ENCODE results near the gene HLA-DMB.

HLA-DMB gene
- long read RNA-seq, partial matches to known transcripts = 0 of 1 reads
- long read RNA-seq, other reads (novel, unspliced or antisense) = 1 of 1 reads

- H3K27me3 ChIP-seq (ENCODE audit: insufficient read depth, poor library complexity, severe bottlenecking) = no peaks in the 10 kb centered on the region
- DNase-seq (ENCODE audit: low read depth in 1 of 2, low spot score in 1 of 2) = peak in 1 of 2 experiments; percentile 53
- no peak within 1 kb of the TSS for H3K27ac ChIP-seq (replicated peaks)
- TF ChIP-seq POLR2AphosphoS5 (IDR thresholded peaks at IDR 0.05; ENCODE audit: low read depth) (no peak), GABPA (IDR thresholded peaks at IDR 0.05; ENCODE audit: low read depth) (no peak), CTCF (IDR thresholded peaks at IDR 0.05; ENCODE audit: insufficient read depth, low read length) (no peak)
- H3K4me3 ChIP-seq (replicated peaks; ENCODE audit: insufficient read depth, low read length) = no peak within 1 kb of the TSS
Observed at GRCh38 chr6:32940656-32941213, at the start of gene HLA-DMB. Gene HLA-DMB, minus strand, starts transcription at chr6:32941028. Its CDS starts 221 bp downstream, at chr6:32940807.

- Histone ChIP-seq H3K4me3 (replicated peaks; ENCODE audit: insufficient read depth, low read length) (no peak overlapping the region), H3K27me3 (ENCODE audit: insufficient read depth, poor library complexity, severe bottlenecking) (no peaks in the 10 kb centered on the region), H3K27ac (replicated peaks) (no peak overlapping the region)
- TF ChIP-seq, protein P1, sequence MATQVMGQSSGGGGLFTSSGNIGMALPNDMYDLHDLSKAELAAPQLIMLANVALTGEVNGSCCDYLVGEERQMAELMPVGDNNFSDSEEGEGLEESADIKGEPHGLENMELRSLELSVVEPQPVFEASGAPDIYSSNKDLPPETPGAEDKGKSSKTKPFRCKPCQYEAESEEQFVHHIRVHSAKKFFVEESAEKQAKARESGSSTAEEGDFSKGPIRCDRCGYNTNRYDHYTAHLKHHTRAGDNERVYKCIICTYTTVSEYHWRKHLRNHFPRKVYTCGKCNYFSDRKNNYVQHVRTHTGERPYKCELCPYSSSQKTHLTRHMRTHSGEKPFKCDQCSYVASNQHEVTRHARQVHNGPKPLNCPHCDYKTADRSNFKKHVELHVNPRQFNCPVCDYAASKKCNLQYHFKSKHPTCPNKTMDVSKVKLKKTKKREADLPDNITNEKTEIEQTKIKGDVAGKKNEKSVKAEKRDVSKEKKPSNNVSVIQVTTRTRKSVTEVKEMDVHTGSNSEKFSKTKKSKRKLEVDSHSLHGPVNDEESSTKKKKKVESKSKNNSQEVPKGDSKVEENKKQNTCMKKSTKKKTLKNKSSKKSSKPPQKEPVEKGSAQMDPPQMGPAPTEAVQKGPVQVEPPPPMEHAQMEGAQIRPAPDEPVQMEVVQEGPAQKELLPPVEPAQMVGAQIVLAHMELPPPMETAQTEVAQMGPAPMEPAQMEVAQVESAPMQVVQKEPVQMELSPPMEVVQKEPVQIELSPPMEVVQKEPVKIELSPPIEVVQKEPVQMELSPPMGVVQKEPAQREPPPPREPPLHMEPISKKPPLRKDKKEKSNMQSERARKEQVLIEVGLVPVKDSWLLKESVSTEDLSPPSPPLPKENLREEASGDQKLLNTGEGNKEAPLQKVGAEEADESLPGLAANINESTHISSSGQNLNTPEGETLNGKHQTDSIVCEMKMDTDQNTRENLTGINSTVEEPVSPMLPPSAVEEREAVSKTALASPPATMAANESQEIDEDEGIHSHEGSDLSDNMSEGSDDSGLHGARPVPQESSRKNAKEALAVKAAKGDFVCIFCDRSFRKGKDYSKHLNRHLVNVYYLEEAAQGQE (IDR thresholded peaks at IDR 0.05; ENCODE audit: insufficient replicate concordance, low read depth) = no peak
- TF ChIP-seq CTCF (IDR thresholded peaks at IDR 0.05; ENCODE audit: insufficient read depth, low read length) (no peak), POLR2AphosphoS5 (IDR thresholded peaks at IDR 0.05; ENCODE audit: low read depth) (no peak), GABPA (IDR thresholded peaks at IDR 0.05; ENCODE audit: low read depth) (no peak), SPI1 (IDR thresholded peaks at IDR 0.05; ENCODE audit: borderline replicate concordance, low read depth) (no peak)
- no peak for DNase-seq (ENCODE audit: low read depth in 1 of 2, low spot score in 1 of 2)
Observed at GRCh38 chr6:32989368-32989767, 48.5 kb upstream of the HLA-DMB start.

GRCh38 chr6:32984622-32985389 is 44.0 kb upstream of the HLA-DMB start:
- Histone ChIP-seq H3K4me3 (replicated peaks; ENCODE audit: insufficient read depth, low read length) (no peak overlapping the region), H3K27me3 (ENCODE audit: insufficient read depth, poor library complexity, severe bottlenecking) (no peaks in the 10 kb centered on the region), H3K27ac (replicated peaks) (no peak overlapping the region)
- DNase-seq (ENCODE audit: low read depth in 1 of 2, low spot score in 1 of 2) = peak; percentile 52 to 87
- TF ChIP-seq POLR2AphosphoS5 (IDR thresholded peaks at IDR 0.05; ENCODE audit: low read depth) (no peak), CTCF (IDR thresholded peaks at IDR 0.05; ENCODE audit: insufficient read depth, low read length) (peak; percentile 66)

GRCh38 chr6:32983964-32984621 is 43.3 kb upstream of the HLA-DMB start:
- H3K27me3 ChIP-seq (ENCODE audit: insufficient read depth, poor library complexity, severe bottlenecking) = no peaks in the 10 kb centered on the region
- DNase-seq (ENCODE audit: low read depth in 1 of 2, low spot score in 1 of 2) = no peak

More at GRCh38 chr6:32983964-32984621, 43.3 kb upstream of the HLA-DMB start:
- Histone ChIP-seq H3K27ac (replicated peaks) (no peak overlapping the region), H3K4me3 (replicated peaks; ENCODE audit: insufficient read depth, low read length) (no peak overlapping the region)
- TF ChIP-seq SPI1 (IDR thresholded peaks at IDR 0.05; ENCODE audit: borderline replicate concordance, low read depth) = no peak
- no peak for TF ChIP-seq CTCF (IDR thresholded peaks at IDR 0.05; ENCODE audit: insufficient read depth, low read length)
- TF ChIP-seq, protein P1 (IDR thresholded peaks at IDR 0.05; ENCODE audit: insufficient replicate concordance, low read depth) = no peak
- no peak for TF ChIP-seq POLR2AphosphoS5 (IDR thresholded peaks at IDR 0.05; ENCODE audit: low read depth)
- no peak for TF ChIP-seq GABPA (IDR thresholded peaks at IDR 0.05; ENCODE audit: low read depth)
